K562 (cell line): ENCODE measurements around the gene CTSD. TPM values are rescaled to one million over a fixed set of nuclear protein-coding genes. Genes with fewer than 3 reads are reported as not detected.
A peak's percentile ranks its signal among the peaks of the same experiment; 100 is the strongest.

Experiments
- CEBPG ChIP-seq, 3 experiments: fragments of 200-800 bp in 1 of 3; sonication (Bioruptor generic) in 1 of 3; sonication (generic) in 1 of 3; formaldehyde crosslinking in 1 of 3; IDR thresholded peaks in 2 of 3; conservative IDR thresholded peaks in 1 of 3; 2 replicates each; pipeline versions ENCODE4 v1.6.1 to v1.8.0; 2016 to 2022; ENCODE audit warnings: missing compliant biosample characterization in 2 of 3, missing genetic modification characterization in 2 of 3, mild to moderate bottlenecking in 1 of 3, missing genetic modification reagents in 1 of 3
- DMBX1 ChIP-seq: fragments of 250-450 bp; sonication (Bioruptor Pico); IDR thresholded peaks from 2 replicates; pipeline ENCODE4 v1.8.0; 2022; ENCODE audit warnings: inconsistent platforms, mild to moderate bottlenecking, moderate library complexity, borderline replicate concordance
- ELF1 ChIP-seq: fragments of 200-800 bp; sonication (Bioruptor generic); IDR thresholded peaks from 2 replicates; pipeline ENCODE4 v1.6.1; 2016; ENCODE audit warnings: missing genetic modification characterization, missing compliant biosample characterization
- ESRRB ChIP-seq: fragments of 250-450 bp; sonication (Bioruptor Pico); IDR thresholded peaks from 2 replicates; pipeline ENCODE4 v1.5.0; 2020; ENCODE audit warnings: mild to moderate bottlenecking, moderate library complexity, borderline replicate concordance
- JUND ChIP-seq, 2 experiments: IDR thresholded peaks; 2 replicates in 1 of 2; 3 replicates in 1 of 2; pipeline ENCODE4 v1.6.1; 2011; ENCODE audit warnings: borderline replicate concordance in 2 of 2, low read depth in 2 of 2, low read length in 2 of 2, improper control_type of control experiment in 1 of 2, missing biosample characterization in 1 of 2, missing genetic modification characterization in 1 of 2, missing genetic modification reagents in 1 of 2
- MYC ChIP-seq, 2 experiments: fragments of 250-450 bp in 1 of 2; sonication (Bioruptor Pico) in 1 of 2; IDR thresholded peaks; 2 replicates each; pipeline versions ENCODE4 v1.5.1 to v1.6.1; 2012 to 2021; ENCODE audit warnings: low read depth in 2 of 2, borderline replicate concordance in 1 of 2, improper control_type of control experiment in 1 of 2, low read length in 1 of 2, mild to moderate bottlenecking in 1 of 2, moderate library complexity in 1 of 2
- NFIC ChIP-seq: fragments of 450-650 bp; IDR thresholded peaks from 2 replicates; pipeline ENCODE4 v1.6.1; 2017; ENCODE audit warnings: mild to moderate bottlenecking, inconsistent platforms
- PYGO2 ChIP-seq: fragments of 450-650 bp; IDR thresholded peaks from 2 replicates; pipeline ENCODE4 v1.6.1; 2016; ENCODE audit warnings: mild to moderate bottlenecking, missing genetic modification characterization, moderate library complexity, missing compliant biosample characterization
- RAD21 ChIP-seq, 2 experiments: fragments of 250-450 bp in 1 of 2; fragments of 450-650 bp in 1 of 2; sonication (Bioruptor Pico) in 1 of 2; formaldehyde crosslinking in 1 of 2; IDR thresholded peaks in 1 of 2; conservative IDR thresholded peaks in 1 of 2; 2 replicates each; pipeline versions ENCODE4 v1.4.0 to v1.8.0; 2020 to 2022; ENCODE audit warnings: mild to moderate bottlenecking in 2 of 2, moderate library complexity in 1 of 2
- SMAD1 ChIP-seq: fragments of 150-350 bp; IDR thresholded peaks from 2 replicates; pipeline ENCODE4 v1.6.1; 2014; ENCODE audit warnings: low read length, low read depth; ENCODE audit not compliant: partially characterized antibody
- SNIP1 ChIP-seq: fragments of 450-650 bp; IDR thresholded peaks from 2 replicates; pipeline ENCODE4 v1.7.1; 2017; ENCODE audit warnings: low read depth, mild to moderate bottlenecking
- TBP ChIP-seq: optimal IDR thresholded peaks from 2 replicates; pipeline ENCODE3; 2011; ENCODE audit warnings: low read depth, low read length, improper control_type of control experiment
- TEAD4 ChIP-seq, 2 experiments: sonication (generic) in 1 of 2; formaldehyde crosslinking in 1 of 2; IDR thresholded peaks; 2 replicates each; pipeline versions ENCODE4 v1.6.1 to v1.8.0; 2012 to 2022; ENCODE audit warnings: borderline replicate concordance in 1 of 2, inconsistent platforms in 1 of 2, low read length in 1 of 2, mild to moderate bottlenecking in 1 of 2, missing genetic modification reagents in 1 of 2
- ZFP30 ChIP-seq: fragments of 250-450 bp; sonication (Bioruptor Pico); IDR thresholded peaks from 2 replicates; pipeline ENCODE4 v1.8.0; 2022; ENCODE audit warnings: moderate library complexity, mild to moderate bottlenecking, inconsistent platforms, borderline replicate concordance
- ZNF561 ChIP-seq: fragments of 450-650 bp; formaldehyde crosslinking; conservative IDR thresholded peaks from 2 replicates; pipeline ENCODE4 v1.4.0; 2020; ENCODE audit warnings: mild to moderate bottlenecking, moderate library complexity
- ZNF780A ChIP-seq: fragments of 250-450 bp; sonication (Bioruptor Pico); IDR thresholded peaks from 2 replicates; pipeline ENCODE4 v1.5.0; 2021; ENCODE audit warnings: mild to moderate bottlenecking
- polyA plus RNA-seq, 8 experiments: library from polyadenylated mRNA; depleted of rRNA in 4 of 8; stranded (reverse) in 5 of 8; unstranded in 3 of 8; fragments of >200 nt; fragmentation: Nextera tagmentation in 2 of 8; fragmentation: Illumina TruSeq in 1 of 8; extraction: Ambion mirVana in 2 of 8; extraction: Trizol in 1 of 8; gene quantifications; 2 replicates each; pipeline versions ENCODE4 v1.2.1 to v1.2.3, GENCODE V29; 2011 to 2014; ENCODE audit warnings: inconsistent platforms in 1 of 8, missing spikeins in 1 of 8
- total RNA-seq, 7 experiments: library from RNA; depleted of rRNA in 6 of 7; stranded (reverse); fragments of >200 nt in 6 of 7; fragmentation: Illumina TruSeq in 2 of 7; extraction: Trizol in 2 of 7; gene quantifications; 2 replicates each; pipeline versions ENCODE4 v1.2.1 to v1.2.3, GENCODE V29; 2011 to 2021; ENCODE audit warnings: low replicate concordance in 1 of 7
- TF ChIP-seq, protein P1 (sequence below): fragments of 150-350 bp; IDR thresholded peaks from 2 replicates; pipeline ENCODE4 v1.6.1; 2014; ENCODE audit warnings: low read depth, mild to moderate bottlenecking, low read length, borderline replicate concordance
- TF ChIP-seq, protein P2 (sequence below): sonication (generic); formaldehyde crosslinking; IDR thresholded peaks from 2 replicates; pipeline ENCODE4 v1.8.0; 2022; ENCODE audit warnings: mild to moderate bottlenecking, missing genetic modification reagents

Gene CTSD
- total and polyA plus RNA-seq, 9 of the 15 experiments (the other 6 are each of a cell fraction or from before 2014, with no cell fraction given): 1.0 to 112 (median 40.9) TPM

DNA sequence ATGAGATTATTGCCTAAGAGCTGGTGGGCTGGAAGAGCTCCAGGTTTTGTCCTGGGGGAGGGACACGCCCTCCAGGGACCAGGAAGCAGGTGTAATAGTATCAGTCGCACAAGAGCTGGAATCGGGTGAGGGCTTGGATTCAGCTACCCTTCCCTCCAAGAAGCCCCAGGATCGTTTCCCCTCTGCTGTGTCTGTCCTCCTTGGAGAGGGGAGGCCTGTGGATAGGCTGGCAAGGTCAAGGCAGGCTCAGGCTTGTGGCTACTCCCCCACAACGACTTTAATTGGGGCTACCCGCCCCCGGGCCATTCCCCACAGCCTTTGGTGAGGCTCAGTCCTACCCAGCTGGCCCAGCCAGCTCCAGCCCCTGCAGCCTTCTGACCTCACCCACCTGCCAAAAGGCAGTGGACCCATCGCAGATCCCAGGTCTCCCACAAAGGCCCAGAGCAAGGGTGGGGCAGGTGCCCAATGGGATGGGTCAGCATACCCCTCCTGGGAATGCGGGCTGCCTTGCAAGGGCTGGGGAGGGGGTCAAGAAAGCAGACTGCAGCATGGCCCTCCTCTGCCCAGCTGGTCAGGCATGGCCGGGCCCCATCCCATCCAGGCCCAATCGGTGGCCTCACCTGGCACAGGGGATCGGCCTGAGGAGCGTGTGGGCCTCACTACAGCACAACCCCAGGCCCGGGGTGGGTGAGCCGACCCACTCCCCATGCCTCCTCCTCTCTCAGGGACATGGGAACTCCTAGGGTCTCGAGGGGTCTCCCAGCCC is 1.0 kb downstream of the CTSD start (continued):
- no peak for TF ChIP-seq TEAD4 (IDR thresholded peaks at IDR 0.05; ENCODE audit: low read length)
- 0 out of 2 replicates have a peak, but pooled peaks have one; percentile 40 for TF ChIP-seq TEAD4 (CRISPR knock-in tag; IDR thresholded peaks at IDR 0.05; ENCODE audit: borderline replicate concordance)
- TF ChIP-seq MYC (IDR thresholded peaks at IDR 0.05; ENCODE audit: low read depth, low read length): 0 out of 2 replicates have a peak, but pooled peaks have one; percentile 13
- TF ChIP-seq MYC (CRISPR knock-in tag; IDR thresholded peaks at IDR 0.05; ENCODE audit: borderline replicate concordance, low read depth): 0 out of 2 replicates have a peak, but pooled peaks have one; percentile 22
- TF ChIP-seq, protein P1, sequence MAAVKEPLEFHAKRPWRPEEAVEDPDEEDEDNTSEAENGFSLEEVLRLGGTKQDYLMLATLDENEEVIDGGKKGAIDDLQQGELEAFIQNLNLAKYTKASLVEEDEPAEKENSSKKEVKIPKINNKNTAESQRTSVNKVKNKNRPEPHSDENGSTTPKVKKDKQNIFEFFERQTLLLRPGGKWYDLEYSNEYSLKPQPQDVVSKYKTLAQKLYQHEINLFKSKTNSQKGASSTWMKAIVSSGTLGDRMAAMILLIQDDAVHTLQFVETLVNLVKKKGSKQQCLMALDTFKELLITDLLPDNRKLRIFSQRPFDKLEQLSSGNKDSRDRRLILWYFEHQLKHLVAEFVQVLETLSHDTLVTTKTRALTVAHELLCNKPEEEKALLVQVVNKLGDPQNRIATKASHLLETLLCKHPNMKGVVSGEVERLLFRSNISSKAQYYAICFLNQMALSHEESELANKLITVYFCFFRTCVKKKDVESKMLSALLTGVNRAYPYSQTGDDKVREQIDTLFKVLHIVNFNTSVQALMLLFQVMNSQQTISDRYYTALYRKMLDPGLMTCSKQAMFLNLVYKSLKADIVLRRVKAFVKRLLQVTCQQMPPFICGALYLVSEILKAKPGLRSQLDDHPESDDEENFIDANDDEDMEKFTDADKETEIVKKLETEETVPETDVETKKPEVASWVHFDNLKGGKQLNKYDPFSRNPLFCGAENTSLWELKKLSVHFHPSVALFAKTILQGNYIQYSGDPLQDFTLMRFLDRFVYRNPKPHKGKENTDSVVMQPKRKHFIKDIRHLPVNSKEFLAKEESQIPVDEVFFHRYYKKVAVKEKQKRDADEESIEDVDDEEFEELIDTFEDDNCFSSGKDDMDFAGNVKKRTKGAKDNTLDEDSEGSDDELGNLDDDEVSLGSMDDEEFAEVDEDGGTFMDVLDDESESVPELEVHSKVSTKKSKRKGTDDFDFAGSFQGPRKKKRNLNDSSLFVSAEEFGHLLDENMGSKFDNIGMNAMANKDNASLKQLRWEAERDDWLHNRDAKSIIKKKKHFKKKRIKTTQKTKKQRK: no peak
- TF ChIP-seq ZNF780A (CRISPR knock-in tag): no peak
- TF ChIP-seq ZNF561: no peak
- peak; percentile 38; the same call in 1 of the 2 replicates for TF ChIP-seq JUND (IDR thresholded peaks at IDR 0.05; ENCODE audit: borderline replicate concordance, low read depth, low read length)
- TF ChIP-seq JUND (tag; IDR thresholded peaks at IDR 0.05; ENCODE audit: borderline replicate concordance, low read depth, low read length): no peak; the same call in 2 of the 3 replicates
- TF ChIP-seq DMBX1: no peak
- no peak; the same call in 1 of the 2 replicates for TF ChIP-seq CEBPG (CRISPR knock-in tag; IDR thresholded peaks at IDR 0.05)
- peak; percentile 80 to 81 for TF ChIP-seq CEBPG (tag; conservative IDR thresholded peaks at IDR 0.05 in 1 of 2, IDR thresholded peaks at IDR 0.05 in 1 of 2)
- 0 out of 2 replicates have a peak, but pooled peaks have one; percentile 77 for TF ChIP-seq ELF1 (tag)
- no peak for TF ChIP-seq ESRRB (CRISPR knock-in tag)
- TF ChIP-seq SMAD1: no peak
- TF ChIP-seq ZFP30 (CRISPR knock-in tag): no peak
- no peak for TF ChIP-seq PYGO2
- TF ChIP-seq NFIC: peak; percentile 83
- TF ChIP-seq SNIP1: no peak
- TF ChIP-seq, protein P2, sequence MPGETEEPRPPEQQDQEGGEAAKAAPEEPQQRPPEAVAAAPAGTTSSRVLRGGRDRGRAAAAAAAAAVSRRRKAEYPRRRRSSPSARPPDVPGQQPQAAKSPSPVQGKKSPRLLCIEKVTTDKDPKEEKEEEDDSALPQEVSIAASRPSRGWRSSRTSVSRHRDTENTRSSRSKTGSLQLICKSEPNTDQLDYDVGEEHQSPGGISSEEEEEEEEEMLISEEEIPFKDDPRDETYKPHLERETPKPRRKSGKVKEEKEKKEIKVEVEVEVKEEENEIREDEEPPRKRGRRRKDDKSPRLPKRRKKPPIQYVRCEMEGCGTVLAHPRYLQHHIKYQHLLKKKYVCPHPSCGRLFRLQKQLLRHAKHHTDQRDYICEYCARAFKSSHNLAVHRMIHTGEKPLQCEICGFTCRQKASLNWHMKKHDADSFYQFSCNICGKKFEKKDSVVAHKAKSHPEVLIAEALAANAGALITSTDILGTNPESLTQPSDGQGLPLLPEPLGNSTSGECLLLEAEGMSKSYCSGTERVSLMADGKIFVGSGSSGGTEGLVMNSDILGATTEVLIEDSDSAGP (CRISPR knock-in tag): no peak
- TF ChIP-seq RAD21 (CRISPR knock-in tag; conservative IDR thresholded peaks at IDR 0.05 in 1 of 2, IDR thresholded peaks at IDR 0.05 in 1 of 2): no peak
- TF ChIP-seq TBP: no peak
